ENCODE results near the gene TAGLN3.

The TAGLN3 gene

GRCh38 chr3:112038863-112039262 is 40.1 kb downstream of the TAGLN3 start:
- H3K27me3 ChIP-seq (ENCODE audit: low read length) = no peaks in the 10 kb centered on the region
- no peaks in the 10 kb centered on the region for H3K9me2 ChIP-seq (replicated peaks; ENCODE audit: insufficient read depth, low read length)
- no peak for TF ChIP-seq EZH2phosphoT487 (conservative IDR thresholded peaks at IDR 0.05; ENCODE audit: low read length)
- no peak for TF ChIP-seq CTCF (IDR thresholded peaks at IDR 0.05; ENCODE audit: insufficient read depth, low read length, poor library complexity, severe bottlenecking)
- H3K79me2 ChIP-seq (ENCODE audit: insufficient read depth, low read length) = no peaks in the 10 kb centered on the region
- H3K4me3 ChIP-seq (ENCODE audit: insufficient read depth, low read length, poor library complexity, severe bottlenecking) = no peak overlapping the region
- H3K36me3 ChIP-seq (ENCODE audit: low read length) = no peaks in the 10 kb centered on the region
- H3K4me2 ChIP-seq (ENCODE audit: low read depth, low read length, poor library complexity, severe bottlenecking) = no peak overlapping the region
- H3K27ac ChIP-seq (ENCODE audit: low read depth, low read length) = no peak overlapping the region
- H3K9ac ChIP-seq (ENCODE audit: low read length) = no peak overlapping the region
- no peaks in the 10 kb centered on the region for H4K20me1 ChIP-seq (ENCODE audit: low read depth, low read length)
- no peak overlapping the region for H2AFZ ChIP-seq (ENCODE audit: low read depth, low read length, severe bottlenecking)
- no peaks in the 10 kb centered on the region for H3K9me3 ChIP-seq (ENCODE audit: insufficient read depth, low read length)
- H3F3A ChIP-seq (ENCODE audit: insufficient read depth) = no peaks in the 10 kb centered on the region

- no peaks in the 10 kb centered on the region for H3K27me3 ChIP-seq (ENCODE audit: low read length)
- H3K79me2 ChIP-seq (ENCODE audit: insufficient read depth, low read length) = no peaks in the 10 kb centered on the region
- H3K9me2 ChIP-seq (replicated peaks; ENCODE audit: insufficient read depth, low read length) = no peaks in the 10 kb centered on the region
- H3K36me3 ChIP-seq (ENCODE audit: low read length) = no peaks in the 10 kb centered on the region
- H3K9ac ChIP-seq (ENCODE audit: low read length) = no peak overlapping the region
- no peak overlapping the region for H3K4me2 ChIP-seq (ENCODE audit: low read depth, low read length, poor library complexity, severe bottlenecking)
- H2AFZ ChIP-seq (ENCODE audit: low read depth, low read length, severe bottlenecking) = no peak overlapping the region
- H3K9me3 ChIP-seq (ENCODE audit: insufficient read depth, low read length) = no peaks in the 10 kb centered on the region
- no peak overlapping the region for H3K4me3 ChIP-seq (ENCODE audit: insufficient read depth, low read length, poor library complexity, severe bottlenecking)
- H4K20me1 ChIP-seq (ENCODE audit: low read depth, low read length) = no peaks in the 10 kb centered on the region
- H3F3A ChIP-seq (ENCODE audit: insufficient read depth) = no peaks in the 10 kb centered on the region
- no peak overlapping the region for H3K27ac ChIP-seq (ENCODE audit: low read depth, low read length)
- TF ChIP-seq CTCF (IDR thresholded peaks at IDR 0.05; ENCODE audit: insufficient read depth, low read length, poor library complexity, severe bottlenecking) (no peak), EZH2phosphoT487 (conservative IDR thresholded peaks at IDR 0.05; ENCODE audit: low read length) (no peak)
Measured at GRCh38 chr3:112041321-112041720, 42.6 kb downstream of the TAGLN3 start.

GRCh38 chr3:112042842-112043280 is 44.1 kb downstream of the TAGLN3 start:
- Histone ChIP-seq H2AFZ (ENCODE audit: low read depth, low read length, severe bottlenecking) (no peak overlapping the region), H3K9me3 (ENCODE audit: insufficient read depth, low read length) (no peaks in the 10 kb centered on the region), H3K9me2 (replicated peaks; ENCODE audit: insufficient read depth, low read length) (no peaks in the 10 kb centered on the region), H3K79me2 (ENCODE audit: insufficient read depth, low read length) (no peaks in the 10 kb centered on the region), H3K27ac (ENCODE audit: low read depth, low read length) (no peak overlapping the region), H4K20me1 (ENCODE audit: low read depth, low read length) (no peaks in the 10 kb centered on the region), H3K27me3 (ENCODE audit: low read length) (no peaks in the 10 kb centered on the region), H3K9ac (ENCODE audit: low read length) (no peak overlapping the region), H3K4me2 (ENCODE audit: low read depth, low read length, poor library complexity, severe bottlenecking) (no peak overlapping the region), H3K36me3 (ENCODE audit: low read length) (no peaks in the 10 kb centered on the region), H3K4me3 (ENCODE audit: insufficient read depth, low read length, poor library complexity, severe bottlenecking) (no peak overlapping the region), H3F3A (ENCODE audit: insufficient read depth) (no peaks in the 10 kb centered on the region)
- TF ChIP-seq EZH2phosphoT487 (conservative IDR thresholded peaks at IDR 0.05; ENCODE audit: low read length) = no peak
- TF ChIP-seq CTCF (IDR thresholded peaks at IDR 0.05; ENCODE audit: insufficient read depth, low read length, poor library complexity, severe bottlenecking) = no peak

Data from SU-DHL-6 (cell line).